ENCODE results near the gene MAP3K1.

Gene MAP3K1

DNA sequence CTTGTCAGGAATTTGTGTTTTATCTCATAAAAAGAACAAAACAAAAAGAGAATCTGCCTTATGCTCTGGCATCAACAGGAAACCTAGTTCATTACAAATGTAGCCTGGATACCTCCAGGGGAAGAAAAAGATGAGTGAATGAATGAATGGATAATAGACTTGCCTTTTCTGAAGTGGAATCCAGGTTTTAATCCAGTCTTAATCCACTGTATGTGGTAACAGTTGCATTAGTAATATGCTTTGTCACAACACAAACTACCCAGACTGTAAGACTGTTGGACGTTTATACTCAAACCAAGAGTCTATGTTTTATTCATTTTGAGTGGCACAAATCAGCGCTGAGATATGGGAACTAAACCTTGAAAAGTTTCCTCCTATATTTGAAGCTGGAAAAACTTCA is 32.1 kb upstream of the MAP3K1 start:
- DNase-seq (ENCODE audit: low read depth, low spot score): no peak
- CTCF ChIA-PET: interaction anchor here (0.9 kb wide), 1 partner anchor 55 kb away, joined by 3 read pairs; no protein-coding TSS in a partner anchor
- no peak overlapping the region for H3K4me3 ChIP-seq (ENCODE audit: low read depth, low read length)
- POLR2A ChIA-PET: no interaction called here
- no peak for TF ChIP-seq CTCF (IDR thresholded peaks at IDR 0.05; ENCODE audit: insufficient read depth, low read length, missing control alignments)

- no peak overlapping the region for H3K4me3 ChIP-seq (ENCODE audit: low read depth, low read length)
- no peak for DNase-seq (ENCODE audit: low read depth, low spot score)
- ChIA-PET POLR2A (no interaction called here), CTCF (no interaction called here)
- no peak for TF ChIP-seq CTCF (IDR thresholded peaks at IDR 0.05; ENCODE audit: insufficient read depth, low read length, missing control alignments)
These were observed 29.0 kb upstream of the MAP3K1 start for GRCh38 chr5:56786346-56786745.

DNA sequence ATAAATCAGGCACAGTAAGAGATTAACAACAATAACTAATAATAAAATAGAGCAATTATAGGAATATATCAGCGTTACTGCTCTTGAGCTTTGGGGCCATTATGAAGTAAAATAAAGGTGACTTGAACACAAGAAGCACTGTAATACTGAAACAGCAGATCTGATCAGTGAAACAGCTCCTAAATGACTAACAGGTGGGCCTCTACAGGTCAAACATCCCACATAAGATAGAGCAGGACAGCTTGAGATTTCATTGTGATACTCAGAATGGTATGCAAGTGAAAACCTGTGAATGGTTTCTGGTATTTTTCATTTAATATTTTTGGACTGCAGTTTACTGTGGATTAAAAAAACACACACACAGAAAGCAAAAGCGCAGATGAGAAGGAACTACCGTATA is 24.0 kb upstream of the MAP3K1 start:
- no peak for DNase-seq (ENCODE audit: low read depth, low spot score)
- no peak overlapping the region for H3K4me3 ChIP-seq (ENCODE audit: low read depth, low read length)
- TF ChIP-seq CTCF (IDR thresholded peaks at IDR 0.05; ENCODE audit: insufficient read depth, low read length, missing control alignments): no peak
- CTCF ChIA-PET: no interaction called here
- POLR2A ChIA-PET: no interaction called here

- no peak overlapping the region for H3K4me3 ChIP-seq (ENCODE audit: low read depth, low read length)
- TF ChIP-seq CTCF (IDR thresholded peaks at IDR 0.05; ENCODE audit: insufficient read depth, low read length, missing control alignments): no peak
- CTCF ChIA-PET: no interaction called here
- POLR2A ChIA-PET: no interaction called here
- no peak for DNase-seq (ENCODE audit: low read depth, low spot score)
These were observed 16.8 kb upstream of the MAP3K1 start for GRCh38 chr5:56798521-56798920.

GRCh38 chr5:56800186-56800585 is 15.2 kb upstream of the MAP3K1 start:
- ChIA-PET POLR2A (no interaction called here), CTCF (no interaction called here)
- DNase-seq (ENCODE audit: low read depth, low spot score): no peak
- TF ChIP-seq CTCF (IDR thresholded peaks at IDR 0.05; ENCODE audit: insufficient read depth, low read length, missing control alignments): no peak
- H3K4me3 ChIP-seq (ENCODE audit: low read depth, low read length): no peak overlapping the region

- DNase-seq (ENCODE audit: low read depth, low spot score): no peak
- H3K4me3 ChIP-seq (ENCODE audit: low read depth, low read length): no peak overlapping the region
- CTCF ChIA-PET: interaction anchor here (1.5 kb wide), 1 partner anchor 8 kb away, joined by 3 read pairs; no protein-coding TSS in a partner anchor
- no peak for TF ChIP-seq CTCF (IDR thresholded peaks at IDR 0.05; ENCODE audit: insufficient read depth, low read length, missing control alignments)
- POLR2A ChIA-PET: no interaction called here
These were observed 14.1 kb upstream of the MAP3K1 start for GRCh38 chr5:56801256-56801655.

Measured in AG04449 (cell line).